ENCODE results near the gene SPATA17. TPM values are rescaled to one million over a fixed set of nuclear protein-coding genes. Genes with fewer than 3 reads are reported as not detected.
A peak's percentile ranks its signal among the peaks of the same experiment; 100 is the strongest.

Gene SPATA17
- total RNA-seq, 1 donor from 2014 or later = 0.53 TPM

GRCh38 chr1:217717959-217718358, 86.8 kb downstream of the SPATA17 start:
- FAIRE-seq (no peak), DNase-seq (ENCODE audit: low read depth) (no peak)
- TF ChIP-seq CTCF (IDR thresholded peaks at IDR 0.05; ENCODE audit: insufficient read depth, low read length, severe bottlenecking) = no peak

GRCh38 chr1:217718873-217719272, 87.7 kb downstream of the SPATA17 start:
- DNase-seq (ENCODE audit: low read depth) (no peak), FAIRE-seq (no peak)
- no peak overlapping the region for H3K4me3 ChIP-seq (ENCODE audit: low read depth, low read length)
- no peaks in the 10 kb centered on the region for H3K27me3 ChIP-seq (ENCODE audit: control insufficient read depth, insufficient read depth, low read length)
- no peak for TF ChIP-seq CTCF (IDR thresholded peaks at IDR 0.05; ENCODE audit: insufficient read depth, low read length, severe bottlenecking)
- H3K36me3 ChIP-seq (ENCODE audit: control insufficient read depth, insufficient read depth, low read length) = no peaks in the 10 kb centered on the region

More at GRCh38 chr1:217717959-217718358, 86.8 kb downstream of the SPATA17 start:
- Histone ChIP-seq H3K36me3 (ENCODE audit: control insufficient read depth, insufficient read depth, low read length) (no peaks in the 10 kb centered on the region), H3K4me3 (ENCODE audit: low read depth, low read length) (no peak overlapping the region), H3K27me3 (ENCODE audit: control insufficient read depth, insufficient read depth, low read length) (no peaks in the 10 kb centered on the region)

- Histone ChIP-seq H3K27me3 (ENCODE audit: control insufficient read depth, insufficient read depth, low read length) (no peaks in the 10 kb centered on the region), H3K4me3 (ENCODE audit: low read depth, low read length) (no peak overlapping the region), H3K36me3 (ENCODE audit: control insufficient read depth, insufficient read depth, low read length) (no peaks in the 10 kb centered on the region)
- FAIRE-seq = no peak
- peak; percentile 4 for DNase-seq (ENCODE audit: low read depth)
- TF ChIP-seq CTCF (IDR thresholded peaks at IDR 0.05; ENCODE audit: insufficient read depth, low read length, severe bottlenecking) = no peak
Observed at GRCh38 chr1:217721692-217722091, 90.5 kb downstream of the SPATA17 start.

- H3K4me3 ChIP-seq (ENCODE audit: low read depth, low read length) = no peak overlapping the region
- H3K27me3 ChIP-seq (ENCODE audit: control insufficient read depth, insufficient read depth, low read length) = no peaks in the 10 kb centered on the region
- peak; percentile 30 for DNase-seq (ENCODE audit: low read depth)
- TF ChIP-seq CTCF (IDR thresholded peaks at IDR 0.05; ENCODE audit: insufficient read depth, low read length, severe bottlenecking) = no peak
- peak; percentile 13 for FAIRE-seq
- H3K36me3 ChIP-seq (ENCODE audit: control insufficient read depth, insufficient read depth, low read length) = no peaks in the 10 kb centered on the region
Observed at GRCh38 chr1:217734973-217735372, 103.8 kb downstream of the SPATA17 start.

GRCh38 chr1:217747156-217747769, 116.1 kb downstream of the SPATA17 start:
- H3K27me3 ChIP-seq (ENCODE audit: control insufficient read depth, insufficient read depth, low read length) = no peaks in the 10 kb centered on the region
- FAIRE-seq (no peak), DNase-seq (ENCODE audit: low read depth) (peak; percentile 44)
- H3K4me3 ChIP-seq (ENCODE audit: low read depth, low read length) = no peak overlapping the region
- peak; percentile 29 for TF ChIP-seq CTCF (IDR thresholded peaks at IDR 0.05; ENCODE audit: insufficient read depth, low read length, severe bottlenecking)
- H3K36me3 ChIP-seq (ENCODE audit: control insufficient read depth, insufficient read depth, low read length) = no peaks in the 10 kb centered on the region

GRCh38 chr1:217769768-217770167, 138.6 kb downstream of the SPATA17 start:
- DNase-seq (ENCODE audit: low read depth) = no peak
- Histone ChIP-seq H3K36me3 (ENCODE audit: control insufficient read depth, insufficient read depth, low read length) (no peaks in the 10 kb centered on the region), H3K4me3 (ENCODE audit: low read depth, low read length) (no peak overlapping the region), H3K27me3 (ENCODE audit: control insufficient read depth, insufficient read depth, low read length) (no peaks in the 10 kb centered on the region)
- TF ChIP-seq CTCF (IDR thresholded peaks at IDR 0.05; ENCODE audit: insufficient read depth, low read length, severe bottlenecking) = no peak
- no peak for FAIRE-seq
